GM18517 (cell line): ENCODE data around the gene OLR1.
A peak's percentile ranks its signal among the peaks of the same experiment; 100 is the strongest.
"Not testable (repeated sequence)": the region's sequence is repeated elsewhere in the genome, so short reads cannot be mapped to it uniquely, and the experiment has no call there.

Experiments
- ATAC-seq: cut with Tn5 transposase; IDR thresholded peaks from one replicate; pipeline ENCODE4 v1.9.1; 2021; ENCODE audit warnings: mild to moderate bottlenecking, moderate library complexity; ENCODE audit not compliant: unreplicated experiment

OLR1 gene

DNA sequence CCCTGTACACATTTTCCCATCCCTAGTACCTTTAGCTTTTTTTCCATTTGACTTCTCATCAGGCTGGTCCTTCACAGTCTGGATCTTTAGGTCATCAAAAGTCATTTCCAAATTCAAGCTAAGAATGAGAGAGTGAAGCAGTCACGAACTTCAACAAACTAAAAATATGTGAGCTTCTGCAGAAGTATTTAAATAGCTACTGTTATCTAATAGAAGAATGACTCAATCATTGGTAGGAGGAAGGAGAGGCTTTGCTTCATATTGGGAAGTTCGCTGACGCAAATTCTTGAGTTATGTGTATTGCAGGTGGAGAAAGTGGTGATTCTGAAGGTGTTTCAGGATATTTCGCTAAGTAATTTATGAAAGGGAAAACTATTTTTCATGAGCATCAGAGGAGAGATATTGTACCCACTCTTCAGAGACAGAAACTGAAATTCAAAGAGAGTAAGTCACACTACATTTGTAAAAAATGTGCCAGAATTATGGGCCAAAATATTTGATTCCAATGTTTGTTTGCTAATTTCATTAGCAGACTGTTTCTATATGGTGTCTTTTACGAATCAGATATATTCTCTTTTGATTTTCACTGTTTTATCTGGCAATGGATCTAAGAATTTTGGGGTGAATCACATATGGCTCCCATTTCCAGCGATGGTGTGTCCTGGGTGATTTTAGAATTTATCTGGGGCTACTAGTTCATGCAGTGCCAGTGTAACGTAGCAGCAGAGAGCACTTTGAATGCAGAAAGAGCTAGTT is at the start of gene OLR1:
Gene OLR1, minus strand, starts transcription at position 160 of the 756 bp plus-strand sequence. Its CDS starts 55 bp downstream, at position 105.
- ATAC-seq: no peak

- ATAC-seq: no peak
These were observed 48.6 kb upstream of the OLR1 start for GRCh38 chr12:10220398-10221077.

DNA sequence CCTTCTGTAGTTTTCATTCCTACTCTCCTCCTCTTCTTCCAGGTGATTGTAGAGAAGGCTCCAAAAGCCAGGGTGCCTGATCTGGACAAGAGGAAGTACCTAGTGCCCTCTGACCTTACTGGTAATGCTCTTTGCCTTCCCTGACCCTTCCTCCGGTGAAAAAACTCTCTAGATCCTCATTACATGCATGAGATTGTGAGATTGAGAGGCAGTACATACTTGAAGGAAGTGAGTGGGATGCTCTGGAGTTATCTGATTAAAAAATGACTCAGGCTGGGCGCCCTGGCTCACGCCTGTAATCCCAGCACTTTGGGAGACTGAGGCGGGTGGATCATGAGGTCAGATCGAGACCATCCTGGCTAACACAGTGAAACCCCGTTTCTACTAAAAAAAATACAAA is 46.1 kb upstream of the OLR1 start:
- no peak for ATAC-seq

GRCh38 chr12:10215946-10216345 is 44.0 kb upstream of the OLR1 start:
- ATAC-seq: not testable (repeated sequence)

GRCh38 chr12:10215436-10215835 is 43.5 kb upstream of the OLR1 start:
- no peak for ATAC-seq

- ATAC-seq: no peak
These were observed 42.9 kb upstream of the OLR1 start for GRCh38 chr12:10214895-10215267.

GRCh38 chr12:10214136-10214894 is 42.4 kb upstream of the OLR1 start:
- no peak for ATAC-seq

- peak; percentile 57 for ATAC-seq
These were observed 41.5 kb upstream of the OLR1 start for GRCh38 chr12:10213168-10214135.

DNA sequence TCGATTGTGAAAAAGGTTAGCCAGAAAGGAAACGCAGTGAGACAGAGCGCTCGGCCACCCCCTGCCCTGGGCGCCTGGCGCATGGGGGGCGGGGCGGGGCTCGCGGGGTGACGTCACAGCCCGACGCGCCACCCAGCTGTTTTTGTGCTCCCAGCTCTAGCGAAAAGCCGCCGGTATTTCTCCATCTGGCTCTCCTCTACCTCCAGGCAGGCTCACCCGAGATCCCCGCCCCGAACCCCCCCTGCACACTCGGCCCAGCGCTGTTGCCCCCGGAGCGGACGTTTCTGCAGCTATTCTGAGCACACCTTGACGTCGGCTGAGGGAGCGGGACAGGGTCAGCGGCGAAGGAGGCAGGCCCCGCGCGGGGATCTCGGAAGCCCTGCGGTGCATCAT is 40.8 kb upstream of the OLR1 start, which contains the start of gene GABARAPL1:
Gene GABARAPL1, plus strand, starts transcription at position 139 of the 393 bp plus-strand sequence. Its CDS starts 253 bp downstream, at position 392.
- ATAC-seq: peak; percentile 48

DNA sequence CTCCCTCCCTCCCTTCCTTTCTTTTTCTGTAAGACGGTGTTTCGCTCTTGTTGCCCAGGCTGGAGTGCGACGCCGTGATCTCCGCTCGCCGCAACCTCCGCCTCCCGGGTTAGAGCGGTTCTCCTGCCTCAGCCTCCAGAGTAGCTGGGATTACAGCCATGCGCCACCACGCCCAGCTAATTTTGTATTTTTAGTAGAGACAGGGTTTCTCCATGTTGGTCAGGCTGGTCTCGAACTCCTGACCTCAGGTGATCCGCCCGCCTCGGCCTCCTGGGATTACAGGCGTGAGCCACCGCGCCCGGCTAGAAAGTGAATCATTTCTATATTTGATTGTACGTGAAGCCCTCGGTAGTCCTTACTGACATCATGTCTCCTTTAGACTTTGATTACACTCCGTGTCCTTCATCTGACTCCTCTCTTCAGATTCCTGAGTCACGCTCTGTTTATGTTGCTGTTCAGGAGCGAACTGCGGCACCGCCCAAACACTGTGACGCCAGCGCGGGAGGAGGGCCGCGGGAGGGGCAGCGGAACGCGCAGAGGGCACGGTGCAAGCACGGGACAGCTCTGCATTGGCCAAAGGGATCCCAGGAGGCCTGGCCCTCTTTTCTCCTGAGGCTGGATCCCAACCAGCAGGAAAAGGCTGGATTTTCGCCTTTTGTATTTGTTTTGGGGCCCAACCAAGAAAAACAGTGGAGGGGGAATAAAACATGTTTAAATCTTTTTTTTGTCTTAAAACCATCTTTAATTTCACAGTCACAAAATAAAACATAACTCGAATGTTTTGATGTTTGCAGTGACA is 40.2 kb upstream of the OLR1 start:
- ATAC-seq: peak; percentile 54

DNA sequence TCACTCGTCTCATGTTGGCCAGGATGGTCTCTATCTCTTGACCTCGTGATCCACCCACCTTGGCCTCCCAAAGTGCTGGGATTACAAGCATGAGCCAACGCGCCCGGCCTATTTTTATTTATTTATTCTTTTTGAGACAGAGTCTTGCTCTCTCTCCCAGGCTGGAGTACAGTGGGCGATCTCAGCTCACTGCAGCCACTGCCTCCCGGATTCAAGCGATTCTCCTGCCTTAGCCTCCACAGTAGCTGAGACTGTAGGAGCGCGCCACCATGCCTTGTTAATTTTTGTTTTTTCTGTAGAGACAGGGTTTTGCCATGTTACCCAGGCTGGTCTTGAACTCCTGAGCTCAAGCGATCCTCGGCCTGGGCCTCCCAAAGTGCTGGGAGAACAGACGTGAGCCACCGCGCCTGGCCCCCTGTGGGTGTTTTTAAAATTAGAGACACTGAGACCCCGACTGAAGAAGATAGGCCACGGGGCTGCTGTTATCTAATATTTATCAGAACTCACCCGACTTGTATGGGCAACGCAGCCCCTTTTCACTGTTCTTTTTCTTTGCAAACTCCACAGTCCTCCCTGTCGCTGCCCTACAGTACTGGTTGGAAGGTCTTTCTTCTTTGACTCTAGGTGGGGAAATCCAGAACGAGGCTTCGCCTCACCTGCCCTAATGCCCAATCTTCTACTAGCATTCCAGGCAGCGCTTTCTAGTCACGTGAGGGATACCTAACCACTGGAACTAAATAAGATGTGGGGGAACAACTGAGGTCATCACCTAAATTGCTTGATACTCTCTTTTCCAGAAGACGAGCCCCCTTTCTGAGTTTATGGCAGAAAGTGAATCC is 39.4 kb upstream of the OLR1 start:
- ATAC-seq: no peak

GRCh38 chr12:10210225-10210624 is 38.3 kb upstream of the OLR1 start:
- ATAC-seq: no peak

- ATAC-seq: no peak
These were observed 35.2 kb upstream of the OLR1 start for GRCh38 chr12:10207136-10207535.

- ATAC-seq: no peak
These were observed 33.4 kb upstream of the OLR1 start for GRCh38 chr12:10205220-10205807.

- not testable (repeated sequence) for ATAC-seq
These were observed 32.6 kb upstream of the OLR1 start for GRCh38 chr12:10204495-10204894.

- ATAC-seq: no peak
These were observed 25.9 kb upstream of the OLR1 start for GRCh38 chr12:10197879-10198278.

GRCh38 chr12:10196210-10196609 is 24.3 kb upstream of the OLR1 start:
- peak; percentile 90 for ATAC-seq

DNA sequence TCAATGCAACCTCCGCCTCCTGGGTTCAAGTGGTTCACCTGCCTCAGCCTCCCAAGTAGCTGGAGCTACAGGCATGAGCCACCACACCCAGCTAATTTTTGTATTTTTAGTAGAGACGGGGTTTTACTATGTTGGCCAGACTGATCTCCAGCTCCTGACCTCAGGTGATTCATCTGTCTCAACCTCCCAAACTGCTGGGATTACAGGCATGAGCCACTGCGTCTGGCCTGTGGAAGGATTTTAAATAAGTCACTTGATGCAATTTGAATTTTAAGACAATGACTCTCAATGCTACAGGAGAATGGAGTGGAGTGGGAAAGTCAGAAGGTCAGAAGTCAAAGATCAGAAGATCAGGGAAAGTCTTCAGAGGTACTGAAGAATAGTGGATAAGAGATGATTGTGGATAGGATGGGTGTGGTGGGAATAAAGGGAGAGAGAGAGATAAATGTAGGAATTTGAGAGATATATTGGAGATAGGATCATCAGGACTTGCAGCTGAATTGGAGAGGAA is 22.3 kb upstream of the OLR1 start:
- ATAC-seq: no peak
